ENCODE results near the gene GOLGB1.
A peak's percentile ranks its signal among the peaks of the same experiment; 100 is the strongest.

The GOLGB1 gene

GRCh38 chr3:121677141-121677540 lies 72.4 kb downstream of the GOLGB1 start:
- no peak for DNase-seq

- no peak for DNase-seq
Observed at GRCh38 chr3:121670676-121671075, 78.9 kb downstream of the GOLGB1 start.

- DNase-seq = no peak
Observed at GRCh38 chr3:121667333-121667732, 82.2 kb downstream of the GOLGB1 start.

GRCh38 chr3:121665488-121665887 lies 84.1 kb downstream of the GOLGB1 start:
- no peak for DNase-seq

- no peak for DNase-seq
Observed at GRCh38 chr3:121663171-121663847, 86.2 kb downstream of the GOLGB1 start.

- DNase-seq = no peak
Observed at GRCh38 chr3:121662742-121663141, 86.8 kb downstream of the GOLGB1 start.

- no peak for DNase-seq
Observed at GRCh38 chr3:121661376-121661775, 88.2 kb downstream of the GOLGB1 start.

GRCh38 chr3:121660356-121661171 lies 89.0 kb downstream of the GOLGB1 start, which contains the start of gene HCLS1:
Gene HCLS1, minus strand, starts transcription at chr3:121660903. Its CDS starts 2,556 bp downstream, at chr3:121658347.
- peak; percentile 70 for DNase-seq

GRCh38 chr3:121659586-121659985 lies 90.0 kb downstream of the GOLGB1 start:
- DNase-seq = peak; percentile 10

- DNase-seq = no peak
Observed at GRCh38 chr3:121658716-121659435, 90.7 kb downstream of the GOLGB1 start.

GRCh38 chr3:121654493-121655385 lies 94.8 kb downstream of the GOLGB1 start:
- no peak for DNase-seq

GRCh38 chr3:121651684-121652083 lies 97.9 kb downstream of the GOLGB1 start:
- DNase-seq = no peak

GRCh38 chr3:121649645-121650044 lies 99.9 kb downstream of the GOLGB1 start:
- DNase-seq = no peak

- no peak for DNase-seq
Observed at GRCh38 chr3:121648219-121648958, 101.2 kb downstream of the GOLGB1 start.

GRCh38 chr3:121645054-121645453 lies 104.5 kb downstream of the GOLGB1 start:
- no peak for DNase-seq

- DNase-seq = no peak
Observed at GRCh38 chr3:121642601-121643314, 106.8 kb downstream of the GOLGB1 start.

GRCh38 chr3:121641127-121641526 lies 108.4 kb downstream of the GOLGB1 start:
- DNase-seq = no peak

- no peak for DNase-seq
Observed at GRCh38 chr3:121637922-121638321, 111.6 kb downstream of the GOLGB1 start.

GRCh38 chr3:121630355-121630754 lies 119.2 kb downstream of the GOLGB1 start:
- DNase-seq = no peak

- no peak for DNase-seq
Observed at GRCh38 chr3:121629601-121630000, 119.9 kb downstream of the GOLGB1 start.

- no peak for DNase-seq
Observed at GRCh38 chr3:121627622-121628021, 121.9 kb downstream of the GOLGB1 start.

All from activated naive CD4-positive, alpha-beta T cell treated with Interleukin-2 at 50 U/mL for 16 hours (primary cell).